Thyroid gland (tissue), 4 donors: ENCODE results near the gene ASPSCR1. TPM values are rescaled to one million over a fixed set of nuclear protein-coding genes. Genes with fewer than 3 reads are reported as not detected.
A peak's percentile ranks its signal among the peaks of the same experiment; 100 is the strongest.

Experiments used
- DNase-seq, 2 donors: peaks; one replicate each; pipeline ENCODE4 v3.0.0-alpha.2; 2019
- H3K27ac ChIP-seq, 3 donors: fragments of 200-600 bp; sonication (generic); 1 replicate in 2 of 3; 2 replicates in 1 of 3; pipeline ENCODE4 v1.5.1; 2016 to 2019; ENCODE audit warnings: mild to moderate bottlenecking in 1 of 3, moderate library complexity in 1 of 3
- H3K27me3 ChIP-seq: fragments of 200-600 bp; sonication (generic); one replicate; pipeline ENCODE4 v1.5.1; 2019
- H3K36me3 ChIP-seq, 2 donors: fragments of 200-600 bp; sonication (generic); one replicate each; pipeline ENCODE4 v1.5.1; 2016 to 2019
- H3K4me1 ChIP-seq, 2 donors: fragments of 200-600 bp; sonication (generic); one replicate each; pipeline ENCODE4 v1.5.1; 2017 to 2019
- H3K4me3 ChIP-seq, 3 donors: fragments of 200-600 bp; sonication (generic); replicated peaks in 1 of 3; 1 replicate in 2 of 3; 2 replicates in 1 of 3; pipeline ENCODE4 v1.5.1; 2016; ENCODE audit warnings: mild to moderate bottlenecking in 1 of 3
- H3K9me3 ChIP-seq: fragments of 200-600 bp; sonication (generic); one replicate; pipeline ENCODE4 v1.5.1; 2017
- CTCF ChIP-seq, 6 experiments: fragments of 200-600 bp in 3 of 6; fragments of 450-650 bp in 3 of 6; sonication (generic) in 3 of 6; IDR thresholded peaks; one replicate each; pipeline ENCODE4 v1.5.1; 2016 to 2019; ENCODE audit warnings: antibody characterized with exemption in 6 of 6, mild to moderate bottlenecking in 2 of 6, inconsistent platforms in 1 of 6, moderate library complexity in 1 of 6
- POLR2A ChIP-seq, 2 donors: fragments of 450-650 bp; IDR thresholded peaks; one replicate each; pipeline ENCODE4 v1.6.1; 2017; ENCODE audit warnings: antibody characterized with exemption in 2 of 2, mild to moderate bottlenecking in 2 of 2, moderate library complexity in 1 of 2
- WGBS, 2 donors: methylation state at CpG; one replicate each; pipeline ENCODE4 v1.1.5; 2017; 5-methylcytosine and 5-hydroxymethylcytosine counted together
- intact Hi-C: fragments of 100-400 bp; cut with DNase I; formaldehyde crosslinking; loops from one replicate; pipeline ENCODE4 v1.15.1; 2023
- total RNA-seq, 4 donors: library from RNA; depleted of rRNA; stranded (reverse); fragments of >200 nt; gene quantifications; one replicate each; pipeline ENCODE4 v1.2.3, GENCODE V29; 2016

The ASPSCR1 gene
- total RNA-seq, 4 donors from 2014 or later = 23.2 to 53.6 (median 35.7) TPM

GRCh38 chr17:82062076-82062983 lies 84.9 kb downstream of the ASPSCR1 start:
- TF ChIP-seq CTCF (IDR thresholded peaks at IDR 0.05) (no peak), POLR2A (IDR thresholded peaks at IDR 0.05) (no peak)
- Histone ChIP-seq H3K4me1 (peaks cover 20 to 28% of the 10 kb centered on the region in 2 donors), H3K4me3 (no peak overlapping the region), H3K9me3 (no peaks in the 10 kb centered on the region), H3K27ac (no peak overlapping the region), H3K27me3 (no peaks in the 10 kb centered on the region), H3K36me3 (peaks cover 26 to 45% of the 10 kb centered on the region in 2 donors)
- WGBS, 2 donors = 89 to 92% methylated on average over 11 to 13 of the region's 24 CpGs
- intact Hi-C loops = no loop called here
- DNase-seq = no peak

- intact Hi-C loops = no loop called here
- TF ChIP-seq POLR2A (IDR thresholded peaks at IDR 0.05) = no peak
- TF ChIP-seq CTCF (IDR thresholded peaks at IDR 0.05) = no peak
- DNase-seq = no peak
Measured at GRCh38 chr17:82062984-82063368, 85.5 kb downstream of the ASPSCR1 start.

GRCh38 chr17:82063424-82064415 lies 86.3 kb downstream of the ASPSCR1 start:
- intact Hi-C loops = no loop called here
- 67 to 71% methylated on average over 16 to 18 of the region's 20 CpGs for WGBS, 2 donors
- Histone ChIP-seq H3K27ac (no peak overlapping the region), H3K36me3 (peaks cover 16 to 40% of the 10 kb centered on the region in 2 donors), H3K27me3 (no peaks in the 10 kb centered on the region), H3K9me3 (no peaks in the 10 kb centered on the region), H3K4me3 (no peak overlapping the region), H3K4me1 (peaks cover 20 to 28% of the 10 kb centered on the region in 2 donors)
- peak in 1 of 2 donors; percentile 22 for DNase-seq
- no peak for TF ChIP-seq POLR2A (IDR thresholded peaks at IDR 0.05)
- no peak for TF ChIP-seq CTCF (IDR thresholded peaks at IDR 0.05)

More at GRCh38 chr17:82062984-82063368, 85.5 kb downstream of the ASPSCR1 start:
- WGBS, 2 donors = 87 to 97% methylated on average over 4 to 6 of the region's 9 CpGs
- H3K4me1 ChIP-seq = peaks cover 20 to 28% of the 10 kb centered on the region in 2 donors
- no peak overlapping the region for H3K4me3 ChIP-seq
- H3K9me3 ChIP-seq = no peaks in the 10 kb centered on the region
- peaks cover 21 to 44% of the 10 kb centered on the region in 2 donors for H3K36me3 ChIP-seq
- H3K27me3 ChIP-seq = no peaks in the 10 kb centered on the region
- H3K27ac ChIP-seq = no peak overlapping the region

- H3K4me1 ChIP-seq = peaks cover 20 to 28% of the 10 kb centered on the region in 2 donors
- H3K27me3 ChIP-seq = no peaks in the 10 kb centered on the region
- H3K4me3 ChIP-seq = peak overlapping the region; percentile 47 to 91 (median 79)
- H3K36me3 ChIP-seq = peaks cover 16 to 33% of the 10 kb centered on the region in 2 donors
- peak overlapping the region; percentile 36 to 79 (median 45) for H3K27ac ChIP-seq
- no peak for TF ChIP-seq POLR2A (IDR thresholded peaks at IDR 0.05)
- TF ChIP-seq CTCF (IDR thresholded peaks at IDR 0.05) = no peak
- peak; percentile 41 to 42 for DNase-seq
- WGBS, 2 donors = 20 to 61% methylated on average over 5 to 6 of the region's 36 CpGs
- no peaks in the 10 kb centered on the region for H3K9me3 ChIP-seq
- intact Hi-C loops = no loop called here
Measured at GRCh38 chr17:82064433-82065192, 87.2 kb downstream of the ASPSCR1 start.
